Measurements from ENCODE around the gene IL5RA. TPM values are rescaled to one million over a fixed set of nuclear protein-coding genes. Genes with fewer than 3 reads are reported as not detected.

The IL5RA gene
- total RNA-seq, 4 donors from 2014 or later, result 0.59 TPM; not detected in 3

DNA sequence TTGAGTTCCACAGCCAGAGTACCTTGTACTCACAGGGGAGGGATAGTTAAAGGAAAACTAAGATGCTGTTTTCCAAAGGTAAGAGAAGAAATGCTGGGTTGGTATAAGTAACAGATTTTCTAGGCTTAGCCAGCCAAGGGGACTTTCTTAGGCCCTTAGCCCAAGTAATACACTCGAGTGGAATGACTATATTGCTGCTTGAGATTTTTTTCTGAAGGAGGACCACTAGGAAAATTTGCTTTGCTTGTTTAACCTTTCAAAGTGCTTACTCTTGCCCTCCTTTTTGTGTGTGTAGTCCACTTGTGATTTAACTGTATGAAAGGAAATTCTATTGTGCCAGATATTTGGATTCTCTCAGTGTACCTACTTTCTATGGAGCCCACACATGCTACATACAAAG lies 50.5 kb downstream of the IL5RA start:
- DNase-seq (ENCODE audit: low spot score in 2 of 2), result no peak
- Histone ChIP-seq H3K27me3 (no peaks in the 10 kb centered on the region), H3K9me3 (no peaks in the 10 kb centered on the region), H3K36me3 (peaks cover 0 to 13% (median 0%) of the 10 kb centered on the region in 3 donors), H3K4me1 (no peaks in the 10 kb centered on the region), H3K27ac (no peak overlapping the region), H3K4me3 (no peak overlapping the region)
- WGBS, 2 donors, result 75 to 76% methylated on average over 1 of the region's 1 CpG
- TF ChIP-seq EP300 (IDR thresholded peaks at IDR 0.05) (no peak), POLR2A (IDR thresholded peaks at IDR 0.05) (no peak)
- TF ChIP-seq, protein P1, sequence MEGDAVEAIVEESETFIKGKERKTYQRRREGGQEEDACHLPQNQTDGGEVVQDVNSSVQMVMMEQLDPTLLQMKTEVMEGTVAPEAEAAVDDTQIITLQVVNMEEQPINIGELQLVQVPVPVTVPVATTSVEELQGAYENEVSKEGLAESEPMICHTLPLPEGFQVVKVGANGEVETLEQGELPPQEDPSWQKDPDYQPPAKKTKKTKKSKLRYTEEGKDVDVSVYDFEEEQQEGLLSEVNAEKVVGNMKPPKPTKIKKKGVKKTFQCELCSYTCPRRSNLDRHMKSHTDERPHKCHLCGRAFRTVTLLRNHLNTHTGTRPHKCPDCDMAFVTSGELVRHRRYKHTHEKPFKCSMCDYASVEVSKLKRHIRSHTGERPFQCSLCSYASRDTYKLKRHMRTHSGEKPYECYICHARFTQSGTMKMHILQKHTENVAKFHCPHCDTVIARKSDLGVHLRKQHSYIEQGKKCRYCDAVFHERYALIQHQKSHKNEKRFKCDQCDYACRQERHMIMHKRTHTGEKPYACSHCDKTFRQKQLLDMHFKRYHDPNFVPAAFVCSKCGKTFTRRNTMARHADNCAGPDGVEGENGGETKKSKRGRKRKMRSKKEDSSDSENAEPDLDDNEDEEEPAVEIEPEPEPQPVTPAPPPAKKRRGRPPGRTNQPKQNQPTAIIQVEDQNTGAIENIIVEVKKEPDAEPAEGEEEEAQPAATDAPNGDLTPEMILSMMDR (IDR thresholded peaks at IDR 0.05), result no peak

DNA sequence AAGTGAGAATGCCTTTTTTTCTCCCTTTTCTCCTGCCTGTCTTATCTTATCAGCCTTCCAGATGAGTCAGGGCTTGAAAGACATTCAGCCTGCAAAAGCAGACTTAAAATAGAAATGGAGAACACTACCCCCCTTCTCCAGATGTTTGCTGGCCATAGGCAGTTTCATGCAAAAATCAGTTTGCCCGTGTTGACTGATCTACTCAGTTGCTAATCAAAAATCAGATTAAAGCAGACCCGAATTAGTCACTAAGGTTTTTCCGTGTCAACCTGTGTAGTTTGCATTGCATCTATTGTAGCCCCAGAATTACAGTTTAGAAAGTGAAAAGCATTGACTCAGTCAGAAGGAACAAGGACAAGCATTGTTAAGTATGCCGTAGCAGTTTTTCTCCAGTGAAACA lies 56.2 kb downstream of the IL5RA start:
- Histone ChIP-seq H3K4me3 (peak overlapping the region in 1 of 4 donors; percentile 3), H3K27ac (no peak overlapping the region), H3K36me3 (no peaks in the 10 kb centered on the region), H3K9me3 (no peaks in the 10 kb centered on the region), H3K4me1 (peaks cover 0 to 5% (median 0%) of the 10 kb centered on the region in 4 donors), H3K27me3 (no peaks in the 10 kb centered on the region)
- WGBS, 2 donors, result 47 to 58% methylated on average over 4 of the region's 4 CpGs
- no peak for DNase-seq (ENCODE audit: low spot score in 2 of 2)
- TF ChIP-seq, protein P1 (IDR thresholded peaks at IDR 0.05), result no peak
- TF ChIP-seq POLR2A (IDR thresholded peaks at IDR 0.05) (no peak), EP300 (IDR thresholded peaks at IDR 0.05) (no peak)

DNA sequence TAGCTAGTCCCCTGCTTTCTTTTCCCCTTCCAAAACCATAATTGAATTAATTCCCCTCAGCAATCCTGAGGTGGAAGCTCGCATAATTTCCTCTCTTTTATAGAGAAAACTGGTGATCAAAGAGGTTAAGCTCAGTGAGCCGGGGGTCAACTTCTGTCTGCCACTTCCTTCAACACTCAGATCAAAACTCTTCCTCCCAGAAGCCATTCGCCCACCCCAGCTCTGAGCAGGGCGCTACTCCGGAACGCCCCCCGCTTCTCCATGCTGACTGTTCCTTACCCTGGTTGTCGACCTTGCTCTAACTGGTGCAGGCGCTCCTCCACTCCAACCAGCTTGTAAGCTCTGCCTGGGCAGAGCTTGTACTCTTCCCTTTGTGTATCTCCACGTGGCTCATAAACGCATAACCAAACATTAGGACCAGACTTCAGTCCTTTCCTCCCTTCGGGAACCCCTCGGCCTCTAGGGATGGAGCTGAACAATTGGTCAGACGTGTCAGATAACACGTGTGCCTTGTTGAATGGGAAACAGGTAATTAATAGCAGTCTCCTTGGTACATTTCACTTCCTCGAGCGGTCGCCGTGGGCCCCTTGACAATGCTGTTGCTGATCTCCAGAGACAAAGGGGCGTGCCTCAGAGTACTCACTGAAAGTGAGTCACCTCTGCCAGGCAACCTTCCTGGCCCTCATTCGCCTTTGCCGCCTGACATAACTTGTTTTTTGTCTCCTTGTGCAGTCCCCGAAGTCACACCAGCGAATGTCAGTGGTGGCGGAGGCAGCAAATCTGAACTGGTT lies 71.8 kb downstream of the IL5RA start:
- Histone ChIP-seq H3K9me3 (no peaks in the 10 kb centered on the region), H3K27me3 (no peaks in the 10 kb centered on the region), H3K4me3 (no peak overlapping the region), H3K4me1 (no peaks in the 10 kb centered on the region), H3K27ac (no peak overlapping the region), H3K36me3 (peaks cover 0 to 56% (median 0%) of the 10 kb centered on the region in 3 donors)
- 68 to 79% methylated on average over 25 of the region's 25 CpGs for WGBS, 2 donors
- TF ChIP-seq, protein P1 (IDR thresholded peaks at IDR 0.05), result no peak
- no peak for TF ChIP-seq POLR2A (IDR thresholded peaks at IDR 0.05)
- no peak for TF ChIP-seq EP300 (IDR thresholded peaks at IDR 0.05)
- DNase-seq (ENCODE audit: low spot score in 2 of 2), result no peak

DNA sequence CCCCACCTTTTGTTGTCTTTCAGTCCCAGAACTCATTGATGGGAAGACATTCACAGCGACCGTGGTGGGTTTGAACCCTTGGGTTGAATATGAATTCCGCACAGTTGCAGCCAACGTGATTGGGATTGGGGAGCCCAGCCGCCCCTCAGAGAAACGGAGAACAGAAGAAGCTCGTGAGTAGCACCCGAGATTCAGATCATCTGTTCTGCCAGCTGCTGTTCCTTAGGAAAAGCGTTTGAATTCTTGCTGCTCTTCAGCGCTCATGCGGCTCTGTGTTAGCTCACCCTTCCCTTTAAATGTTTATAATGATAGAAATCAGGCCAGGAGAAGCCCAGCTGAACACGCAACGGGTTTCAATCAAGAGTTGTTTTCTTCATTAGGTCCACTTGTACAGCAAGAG lies 73.0 kb downstream of the IL5RA start:
- Histone ChIP-seq H3K4me3 (no peak overlapping the region), H3K4me1 (no peaks in the 10 kb centered on the region), H3K27me3 (no peaks in the 10 kb centered on the region), H3K36me3 (peaks cover 0 to 43% (median 0%) of the 10 kb centered on the region in 3 donors), H3K9me3 (no peaks in the 10 kb centered on the region), H3K27ac (no peak overlapping the region)
- DNase-seq (ENCODE audit: low spot score in 2 of 2), result no peak
- WGBS, 2 donors, result 90 to 92% methylated on average over 13 of the region's 13 CpGs
- TF ChIP-seq EP300 (IDR thresholded peaks at IDR 0.05), result no peak
- TF ChIP-seq, protein P1 (IDR thresholded peaks at IDR 0.05), result no peak
- no peak for TF ChIP-seq POLR2A (IDR thresholded peaks at IDR 0.05)

DNA sequence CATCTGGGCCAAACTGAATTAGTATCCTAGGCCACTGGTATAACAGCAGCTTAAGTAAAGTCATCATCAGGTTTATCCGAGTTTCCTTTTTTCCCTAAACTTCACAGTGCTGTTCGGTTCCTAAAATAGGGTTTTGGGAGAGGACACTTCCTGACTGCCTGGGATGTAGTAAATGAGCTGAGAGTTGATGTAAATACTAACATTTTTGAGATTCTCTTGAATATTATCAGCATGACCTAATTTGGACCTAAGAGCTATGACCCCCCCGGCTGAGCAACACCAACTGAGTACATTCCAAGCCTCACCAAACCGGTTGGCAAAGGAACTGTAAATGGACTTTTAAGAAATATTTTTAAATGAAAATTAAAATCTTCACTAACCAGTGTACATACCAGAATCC lies 78.8 kb downstream of the IL5RA start:
- TF ChIP-seq EP300 (IDR thresholded peaks at IDR 0.05) (no peak), POLR2A (IDR thresholded peaks at IDR 0.05) (no peak)
- TF ChIP-seq, protein P1 (IDR thresholded peaks at IDR 0.05), result no peak
- no peaks in the 10 kb centered on the region for H3K4me1 ChIP-seq
- WGBS, 2 donors, result 39 to 51% methylated on average over 4 of the region's 4 CpGs
- H3K36me3 ChIP-seq, result peaks cover 0 to 6% (median 0%) of the 10 kb centered on the region in 3 donors
- no peak overlapping the region for H3K4me3 ChIP-seq
- H3K9me3 ChIP-seq, result no peaks in the 10 kb centered on the region
- no peak overlapping the region for H3K27ac ChIP-seq
- no peak for DNase-seq (ENCODE audit: low spot score in 2 of 2)
- no peaks in the 10 kb centered on the region for H3K27me3 ChIP-seq
